ENCODE data around the gene MPHOSPH6. TPM values are rescaled to one million over a fixed set of nuclear protein-coding genes. Genes with fewer than 3 reads are reported as not detected.
A peak's percentile ranks its signal among the peaks of the same experiment; 100 is the strongest.
"Not testable (repeated sequence)": the region's sequence is repeated elsewhere in the genome, so short reads cannot be mapped to it uniquely, and the experiment has no call there.

MPHOSPH6 gene, protein sequence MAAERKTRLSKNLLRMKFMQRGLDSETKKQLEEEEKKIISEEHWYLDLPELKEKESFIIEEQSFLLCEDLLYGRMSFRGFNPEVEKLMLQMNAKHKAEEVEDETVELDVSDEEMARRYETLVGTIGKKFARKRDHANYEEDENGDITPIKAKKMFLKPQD
- 29.4 TPM for total RNA-seq
- polyA plus RNA-seq: 20.3 TPM

DNA sequence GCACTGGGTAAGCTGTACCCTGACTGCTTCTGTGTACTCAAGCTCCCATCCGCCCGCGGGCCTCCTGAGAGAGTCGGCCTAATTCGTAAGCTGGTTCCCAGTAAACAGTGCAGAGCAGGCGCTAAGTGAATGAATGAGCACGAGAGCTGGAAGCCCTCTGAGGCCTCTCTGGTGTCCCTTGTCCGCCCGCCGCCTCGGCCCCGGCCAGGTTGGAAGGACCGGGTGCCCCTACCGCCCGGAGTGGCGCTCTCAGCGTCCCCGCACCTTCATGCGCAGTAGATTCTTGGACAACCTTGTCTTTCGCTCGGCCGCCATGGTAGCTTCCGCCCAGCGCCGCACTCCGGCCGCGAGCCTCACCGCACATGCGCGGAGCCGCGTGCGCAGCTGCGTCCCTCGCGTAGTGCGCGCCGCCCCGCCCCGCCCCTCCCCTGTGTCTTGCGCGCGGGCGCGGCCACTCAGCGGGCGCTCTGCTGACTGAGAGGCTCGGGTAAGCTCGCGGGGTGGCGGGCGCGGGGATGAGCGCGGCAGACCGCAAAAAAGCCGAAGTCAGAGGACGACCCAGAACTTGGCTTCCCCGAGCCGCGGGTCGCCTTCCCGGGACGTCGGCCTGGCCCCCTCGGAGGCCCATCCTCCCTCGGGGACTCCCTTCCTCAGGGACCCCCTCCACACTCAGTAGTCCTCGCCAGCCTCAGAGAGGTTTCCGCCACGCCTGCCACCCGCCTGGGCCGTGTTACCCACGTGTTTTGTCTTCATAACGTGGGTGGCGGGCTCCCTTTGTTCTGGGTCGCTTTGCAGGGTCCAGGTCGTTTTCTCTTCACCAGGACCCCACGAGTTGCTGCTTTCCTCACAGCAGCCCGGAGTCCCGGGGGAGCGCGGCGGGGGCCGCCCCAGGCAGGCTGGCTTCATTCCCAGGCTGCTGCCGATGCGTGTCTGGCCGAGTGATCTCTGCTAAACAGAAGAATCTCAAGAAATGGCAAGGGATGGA, at the start of gene MPHOSPH6:
TSS of gene MPHOSPH6 (minus strand) at position 364 of the 985 bp plus-strand sequence. CDS start at position 315, 49 bp downstream.
- Histone ChIP-seq H3K4me1 (ENCODE audit: insufficient read depth) (peaks cover 3% of the 10 kb centered on the region), H3K36me3 (ENCODE audit: insufficient read depth) (no peaks in the 10 kb centered on the region), H3K4me3 (ENCODE audit: low read depth, low read length) (peak within 1 kb of the TSS; percentile 62), H3K27ac (ENCODE audit: low read depth) (peak within 1 kb of the TSS; percentile 76)
- under 1% methylated on average over 89 of the region's 89 CpGs for WGBS
- DNase-seq (ENCODE audit: extremely low spot score): peak; percentile 59

DNA sequence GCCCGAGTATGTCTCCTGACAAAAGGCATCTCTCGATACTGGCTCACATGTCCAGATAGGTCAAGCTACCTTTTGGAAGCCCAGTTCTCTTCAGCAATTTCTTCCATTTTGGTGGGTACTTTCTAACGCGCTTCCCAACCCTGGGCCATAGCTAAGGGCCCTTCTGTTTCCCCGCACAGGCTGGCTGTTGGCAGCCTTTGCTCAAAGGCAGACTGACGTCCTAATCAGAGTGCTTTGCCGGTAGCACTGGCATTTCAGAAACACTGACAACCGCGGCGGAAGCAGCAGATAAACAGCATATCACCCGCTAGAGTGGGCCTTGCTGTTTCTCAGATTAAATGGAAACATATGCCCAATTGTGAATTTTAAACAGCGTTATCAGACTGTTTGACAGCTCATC, 49.3 kb upstream of the MPHOSPH6 start:
- no peaks in the 10 kb centered on the region for H3K4me1 ChIP-seq (ENCODE audit: insufficient read depth)
- 48% methylated on average over 12 of the region's 12 CpGs for WGBS
- no peak overlapping the region for H3K27ac ChIP-seq (ENCODE audit: low read depth)
- H3K4me3 ChIP-seq (ENCODE audit: low read depth, low read length): no peak overlapping the region
- no peaks in the 10 kb centered on the region for H3K36me3 ChIP-seq (ENCODE audit: insufficient read depth)
- no peak for DNase-seq (ENCODE audit: extremely low spot score)

DNA sequence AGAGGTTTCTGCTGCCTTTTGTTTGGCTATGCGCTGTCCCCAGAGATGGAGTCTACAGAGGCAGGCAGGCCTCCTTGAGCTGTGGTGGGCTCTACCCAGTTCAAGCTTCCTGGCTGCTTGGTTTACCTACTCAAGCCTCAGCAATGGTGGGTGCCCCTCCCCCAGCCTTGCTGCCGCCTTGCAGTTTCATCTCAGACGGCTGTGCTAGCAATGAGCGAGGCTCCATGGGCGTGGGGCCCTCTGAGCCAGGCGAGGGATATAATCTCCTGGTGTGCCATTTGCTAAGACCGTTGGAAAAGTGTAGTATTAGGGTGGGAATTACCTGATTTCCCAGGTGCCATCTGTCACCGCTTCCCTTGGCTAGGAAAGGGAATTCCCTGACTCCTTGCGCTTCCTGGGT, 39.3 kb upstream of the MPHOSPH6 start:
- WGBS: 87% methylated on average over 9 of the region's 9 CpGs
- not testable (repeated sequence) for H3K36me3 ChIP-seq (ENCODE audit: insufficient read depth); H3K4me1 ChIP-seq (ENCODE audit: insufficient read depth); DNase-seq (ENCODE audit: extremely low spot score); H3K4me3 ChIP-seq (ENCODE audit: low read depth, low read length); H3K27ac ChIP-seq (ENCODE audit: low read depth)

DNA sequence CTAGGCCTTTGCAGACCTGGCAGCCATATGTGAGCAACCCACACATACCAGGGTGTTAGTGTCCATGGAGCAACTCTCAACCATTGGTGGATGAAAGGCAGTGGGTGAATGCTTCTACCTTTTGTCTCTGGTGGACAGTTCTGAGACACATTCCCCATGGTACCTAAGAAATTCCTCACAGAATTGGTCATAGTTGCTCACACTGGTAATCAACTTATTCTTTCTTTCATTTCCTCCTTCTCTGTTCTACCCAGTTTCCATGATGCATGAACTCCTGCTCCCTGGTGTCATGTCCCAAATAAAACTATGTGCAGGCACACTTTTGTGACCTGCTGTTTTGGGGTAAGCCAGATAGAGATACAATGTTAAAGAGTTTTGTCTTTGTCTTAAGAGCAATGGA, 33.2 kb upstream of the MPHOSPH6 start:
- H3K4me3 ChIP-seq (ENCODE audit: low read depth, low read length): no peak overlapping the region
- DNase-seq (ENCODE audit: extremely low spot score): no peak
- no peaks in the 10 kb centered on the region for H3K36me3 ChIP-seq (ENCODE audit: insufficient read depth)
- H3K4me1 ChIP-seq (ENCODE audit: insufficient read depth): no peaks in the 10 kb centered on the region
- no peak overlapping the region for H3K27ac ChIP-seq (ENCODE audit: low read depth)

DNA sequence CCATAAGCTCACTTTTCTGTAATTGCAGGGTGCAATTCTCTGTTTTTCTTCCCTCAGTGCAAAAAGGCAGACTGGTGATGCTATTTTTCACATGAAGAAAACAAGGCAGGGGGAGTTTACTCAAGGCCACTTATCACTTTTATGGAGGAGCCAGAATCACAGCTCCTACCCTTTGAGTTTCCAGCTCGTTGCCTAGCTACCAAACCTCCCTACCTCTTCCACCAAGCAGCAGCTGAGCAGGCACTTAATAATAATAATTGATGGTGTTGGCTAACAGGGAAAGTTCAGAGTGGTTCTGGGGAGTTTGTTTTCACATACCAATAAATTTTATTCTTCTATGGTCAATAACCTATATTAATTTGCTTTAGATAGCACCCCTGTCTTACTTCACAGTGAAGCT, 31.9 kb upstream of the MPHOSPH6 start:
- H3K27ac ChIP-seq (ENCODE audit: low read depth): no peak overlapping the region
- 56% methylated on average over 1 of the region's 1 CpG for WGBS
- no peak overlapping the region for H3K4me3 ChIP-seq (ENCODE audit: low read depth, low read length)
- H3K36me3 ChIP-seq (ENCODE audit: insufficient read depth): no peaks in the 10 kb centered on the region
- no peaks in the 10 kb centered on the region for H3K4me1 ChIP-seq (ENCODE audit: insufficient read depth)
- no peak for DNase-seq (ENCODE audit: extremely low spot score)

DNA sequence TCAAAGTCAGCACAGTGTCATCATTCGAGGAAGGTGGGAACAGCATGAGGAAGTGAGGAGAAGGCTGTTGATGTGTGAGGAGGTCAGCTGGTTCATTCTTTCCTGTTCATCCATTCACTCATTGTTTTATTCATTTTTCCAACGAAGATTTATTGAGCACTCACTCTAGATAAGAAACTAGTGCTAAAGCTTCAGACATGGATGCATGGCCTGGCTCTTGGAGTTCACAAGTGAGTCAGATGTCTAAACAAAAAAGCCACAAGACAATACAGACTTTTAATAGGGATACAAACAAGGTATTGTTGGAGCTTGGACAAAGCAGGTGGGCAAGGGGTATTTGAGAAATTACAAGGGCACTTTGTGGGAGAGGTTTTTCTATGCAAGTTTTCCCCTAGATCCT, 31.3 kb upstream of the MPHOSPH6 start:
- H3K4me3 ChIP-seq (ENCODE audit: low read depth, low read length): no peak overlapping the region
- H3K27ac ChIP-seq (ENCODE audit: low read depth): no peak overlapping the region
- H3K36me3 ChIP-seq (ENCODE audit: insufficient read depth): no peaks in the 10 kb centered on the region
- WGBS: 58% methylated on average over 2 of the region's 2 CpGs
- DNase-seq (ENCODE audit: extremely low spot score): no peak
- H3K4me1 ChIP-seq (ENCODE audit: insufficient read depth): no peaks in the 10 kb centered on the region

DNA sequence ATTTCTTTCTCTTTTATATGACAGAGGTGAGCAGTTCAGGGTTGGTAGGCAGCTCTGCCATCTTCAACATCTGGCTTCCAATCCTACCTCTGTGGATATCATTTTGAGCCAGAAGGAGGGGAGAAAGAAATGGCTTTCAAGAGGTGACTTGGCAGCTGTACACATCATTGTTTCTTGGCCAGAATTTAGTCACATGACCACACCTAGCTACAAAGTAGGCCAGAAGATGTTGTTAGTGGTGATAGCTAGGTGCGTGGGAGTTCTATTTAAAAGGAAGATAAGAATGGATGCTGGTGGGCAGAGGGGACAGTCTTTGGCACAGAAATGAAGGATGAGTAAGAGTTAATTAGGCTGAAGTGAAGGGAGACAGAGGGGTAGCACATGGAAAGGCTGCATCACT, 29.2 kb upstream of the MPHOSPH6 start:
- WGBS: 87% methylated on average over 1 of the region's 1 CpG
- Histone ChIP-seq H3K4me1 (ENCODE audit: insufficient read depth) (no peaks in the 10 kb centered on the region), H3K27ac (ENCODE audit: low read depth) (no peak overlapping the region), H3K36me3 (ENCODE audit: insufficient read depth) (no peaks in the 10 kb centered on the region), H3K4me3 (ENCODE audit: low read depth, low read length) (no peak overlapping the region)
- DNase-seq (ENCODE audit: extremely low spot score): no peak

DNA sequence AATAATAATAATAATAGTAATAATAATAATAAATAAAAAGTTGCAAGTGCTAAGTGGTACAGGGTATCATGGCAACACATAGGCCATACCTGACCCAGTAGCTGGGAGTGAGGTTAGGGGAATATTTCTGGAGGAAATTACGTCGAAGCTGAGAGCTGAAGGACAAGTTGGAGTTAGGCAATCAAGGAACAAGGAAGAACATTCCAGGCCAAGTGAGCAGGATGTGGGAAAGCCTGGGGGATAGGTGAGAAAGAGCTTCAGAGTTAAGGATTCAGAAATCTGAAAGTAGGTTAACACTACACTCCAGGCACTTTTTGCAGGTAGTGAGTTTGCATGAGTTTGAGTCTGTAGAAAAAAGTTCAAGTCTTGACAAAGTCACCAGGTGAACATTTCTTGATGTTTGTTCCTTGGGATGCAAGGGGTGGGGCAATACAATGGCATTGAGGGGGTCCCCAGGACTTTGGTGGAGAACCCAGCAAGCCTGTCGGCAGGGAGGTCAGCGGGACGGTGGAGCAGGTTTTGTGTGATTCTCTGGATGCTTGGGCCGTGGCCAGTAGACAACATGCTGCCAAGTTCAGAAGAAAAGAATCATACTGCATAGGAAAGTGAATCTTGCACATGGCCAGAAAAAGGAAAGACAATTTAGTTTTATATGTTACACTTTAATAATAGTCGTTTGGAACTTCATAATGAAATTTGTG, 27.7 kb upstream of the MPHOSPH6 start:
- Histone ChIP-seq H3K4me3 (ENCODE audit: low read depth, low read length) (no peak overlapping the region), H3K27ac (ENCODE audit: low read depth) (no peak overlapping the region), H3K4me1 (ENCODE audit: insufficient read depth) (no peaks in the 10 kb centered on the region), H3K36me3 (ENCODE audit: insufficient read depth) (no peaks in the 10 kb centered on the region)
- WGBS: 47% methylated on average over 7 of the region's 7 CpGs
- no peak for DNase-seq (ENCODE audit: extremely low spot score)

DNA sequence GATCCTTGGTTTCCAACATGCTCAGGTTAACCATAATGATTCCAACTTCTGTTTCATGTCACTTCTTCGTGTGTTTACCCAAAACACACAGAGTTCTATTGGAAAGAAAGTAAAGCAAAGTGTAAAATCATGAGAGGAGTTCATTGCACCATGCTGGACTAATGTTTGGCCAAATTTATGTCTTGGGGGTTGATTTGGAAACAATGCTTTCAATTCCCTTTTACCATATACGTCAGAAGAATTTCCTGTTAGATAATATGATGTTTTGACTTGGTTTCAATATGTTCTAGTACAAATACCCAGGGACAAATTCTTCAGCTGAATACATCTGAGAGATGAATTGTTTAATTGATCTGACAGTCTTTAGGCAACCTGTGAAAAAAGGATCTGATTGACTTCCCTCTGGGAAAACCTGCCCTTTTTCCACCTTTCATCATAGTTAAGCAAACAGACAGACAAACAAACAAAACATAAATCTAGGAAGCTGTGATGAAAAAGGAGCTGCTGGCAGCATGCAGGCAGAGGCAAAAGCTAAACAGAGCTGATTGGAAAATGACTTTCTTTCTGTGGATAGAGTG, 26.0 kb upstream of the MPHOSPH6 start:
- H3K4me1 ChIP-seq (ENCODE audit: insufficient read depth): no peaks in the 10 kb centered on the region
- 31% methylated on average over 2 of the region's 2 CpGs for WGBS
- no peak for DNase-seq (ENCODE audit: extremely low spot score)
- H3K36me3 ChIP-seq (ENCODE audit: insufficient read depth): no peaks in the 10 kb centered on the region
- no peak overlapping the region for H3K4me3 ChIP-seq (ENCODE audit: low read depth, low read length)
- H3K27ac ChIP-seq (ENCODE audit: low read depth): no peak overlapping the region

GRCh38 chr16:82194086-82194485, 24.1 kb upstream of the MPHOSPH6 start:
- H3K4me3 ChIP-seq (ENCODE audit: low read depth, low read length): no peak overlapping the region
- H3K36me3 ChIP-seq (ENCODE audit: insufficient read depth): no peaks in the 10 kb centered on the region
- H3K27ac ChIP-seq (ENCODE audit: low read depth): no peak overlapping the region
- no peak for DNase-seq (ENCODE audit: extremely low spot score)
- WGBS: 57% methylated on average over 1 of the region's 1 CpG
- H3K4me1 ChIP-seq (ENCODE audit: insufficient read depth): no peaks in the 10 kb centered on the region

GRCh38 chr16:82192665-82193064, 22.6 kb upstream of the MPHOSPH6 start:
- Histone ChIP-seq H3K4me3 (ENCODE audit: low read depth, low read length) (no peak overlapping the region), H3K36me3 (ENCODE audit: insufficient read depth) (no peaks in the 10 kb centered on the region), H3K4me1 (ENCODE audit: insufficient read depth) (no peaks in the 10 kb centered on the region), H3K27ac (ENCODE audit: low read depth) (no peak overlapping the region)
- 58% methylated on average over 4 of the region's 4 CpGs for WGBS
- no peak for DNase-seq (ENCODE audit: extremely low spot score)

DNA sequence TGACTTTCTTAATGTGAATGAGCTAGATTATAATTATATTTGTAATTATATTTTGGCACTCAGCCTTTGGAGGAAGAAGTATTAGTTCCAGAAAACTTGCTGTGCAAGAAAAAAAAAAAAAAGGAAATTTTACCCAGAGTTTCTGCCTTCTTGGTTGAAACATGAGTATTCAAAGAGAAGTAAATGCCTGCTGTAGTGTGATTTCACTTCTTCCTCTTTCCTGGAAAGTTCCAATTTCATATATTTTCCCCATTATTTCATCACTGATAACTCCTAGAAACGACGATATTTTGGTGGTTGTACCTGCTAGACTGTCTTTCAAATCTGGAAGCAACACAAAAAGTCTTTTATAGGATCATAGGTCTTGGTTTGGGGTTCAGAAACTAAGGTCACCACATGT, 20.4 kb upstream of the MPHOSPH6 start:
- H3K4me3 ChIP-seq (ENCODE audit: low read depth, low read length): no peak overlapping the region
- H3K27ac ChIP-seq (ENCODE audit: low read depth): no peak overlapping the region
- 86% methylated on average over 2 of the region's 2 CpGs for WGBS
- no peaks in the 10 kb centered on the region for H3K4me1 ChIP-seq (ENCODE audit: insufficient read depth)
- no peak for DNase-seq (ENCODE audit: extremely low spot score)
- H3K36me3 ChIP-seq (ENCODE audit: insufficient read depth): no peaks in the 10 kb centered on the region

DNA sequence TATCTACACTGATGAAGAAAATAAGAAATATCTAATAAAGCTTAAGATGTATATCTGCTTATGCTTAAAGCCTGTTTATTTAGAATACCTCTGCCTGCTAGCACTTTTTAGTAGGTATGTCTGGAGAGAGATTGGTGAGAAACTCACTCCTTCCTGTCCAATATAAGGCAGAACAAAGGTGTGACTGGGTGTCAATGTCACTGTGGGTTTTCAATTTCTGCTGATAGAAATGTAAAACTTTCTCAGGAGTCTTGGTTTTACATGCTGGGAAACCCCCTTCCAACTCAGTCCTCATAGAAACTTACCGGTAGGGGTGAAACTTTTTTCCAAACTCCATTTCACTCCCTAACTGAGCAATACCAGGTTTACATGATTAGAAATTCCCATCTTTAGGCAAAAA, 17.8 kb upstream of the MPHOSPH6 start:
- DNase-seq (ENCODE audit: extremely low spot score): no peak
- H3K4me1 ChIP-seq (ENCODE audit: insufficient read depth): no peaks in the 10 kb centered on the region
- H3K4me3 ChIP-seq (ENCODE audit: low read depth, low read length): no peak overlapping the region
- H3K27ac ChIP-seq (ENCODE audit: low read depth): no peak overlapping the region
- H3K36me3 ChIP-seq (ENCODE audit: insufficient read depth): no peaks in the 10 kb centered on the region
- 63% methylated on average over 1 of the region's 1 CpG for WGBS
